ENCODE measurements around the gene MISP. TPM values are rescaled to one million over a fixed set of nuclear protein-coding genes. Genes with fewer than 3 reads are reported as not detected.
A peak's percentile ranks its signal among the peaks of the same experiment; 100 is the strongest.

The MISP gene
- total RNA-seq, 2 donors from 2014 or later: 0.96 to 1.5 TPM

DNA sequence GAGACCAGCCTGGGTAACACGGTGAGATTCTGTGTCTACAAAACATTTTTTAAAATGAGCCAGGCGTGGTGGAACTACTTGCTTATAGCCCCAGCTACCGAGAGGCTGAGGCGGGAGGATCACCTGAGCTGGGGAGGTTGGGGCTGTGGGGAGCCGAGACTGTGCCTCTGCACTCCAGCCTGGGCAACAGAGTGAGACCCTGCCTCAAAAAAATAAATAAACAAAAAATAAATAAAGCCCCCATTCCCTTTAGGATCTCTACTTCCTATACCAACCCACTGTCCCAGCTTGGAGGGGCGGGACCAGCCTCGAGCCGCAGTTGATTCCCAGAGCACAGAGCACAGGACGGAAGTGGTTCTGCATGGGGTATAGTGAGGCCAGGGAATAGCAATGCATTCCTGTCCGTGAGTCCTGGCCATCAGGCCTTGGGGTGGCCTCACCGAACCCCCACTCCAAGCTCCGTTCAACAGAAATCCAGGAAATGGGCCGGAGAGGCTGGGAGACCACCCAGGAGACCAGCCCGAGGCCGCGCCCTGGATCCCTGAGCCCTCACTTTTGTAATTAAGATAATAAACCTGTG is 41.5 kb downstream of the MISP start:
- DNase-seq (ENCODE audit: low spot score): no peak
- H3K27me3 ChIP-seq: no peaks in the 10 kb centered on the region
- H3K4me3 ChIP-seq: no peak overlapping the region
- TF ChIP-seq, protein P1, sequence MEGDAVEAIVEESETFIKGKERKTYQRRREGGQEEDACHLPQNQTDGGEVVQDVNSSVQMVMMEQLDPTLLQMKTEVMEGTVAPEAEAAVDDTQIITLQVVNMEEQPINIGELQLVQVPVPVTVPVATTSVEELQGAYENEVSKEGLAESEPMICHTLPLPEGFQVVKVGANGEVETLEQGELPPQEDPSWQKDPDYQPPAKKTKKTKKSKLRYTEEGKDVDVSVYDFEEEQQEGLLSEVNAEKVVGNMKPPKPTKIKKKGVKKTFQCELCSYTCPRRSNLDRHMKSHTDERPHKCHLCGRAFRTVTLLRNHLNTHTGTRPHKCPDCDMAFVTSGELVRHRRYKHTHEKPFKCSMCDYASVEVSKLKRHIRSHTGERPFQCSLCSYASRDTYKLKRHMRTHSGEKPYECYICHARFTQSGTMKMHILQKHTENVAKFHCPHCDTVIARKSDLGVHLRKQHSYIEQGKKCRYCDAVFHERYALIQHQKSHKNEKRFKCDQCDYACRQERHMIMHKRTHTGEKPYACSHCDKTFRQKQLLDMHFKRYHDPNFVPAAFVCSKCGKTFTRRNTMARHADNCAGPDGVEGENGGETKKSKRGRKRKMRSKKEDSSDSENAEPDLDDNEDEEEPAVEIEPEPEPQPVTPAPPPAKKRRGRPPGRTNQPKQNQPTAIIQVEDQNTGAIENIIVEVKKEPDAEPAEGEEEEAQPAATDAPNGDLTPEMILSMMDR (IDR thresholded peaks at IDR 0.05): no peak
- peak overlapping the region; percentile 38 to 60 for H3K27ac ChIP-seq
- H3K36me3 ChIP-seq: no peaks in the 10 kb centered on the region
- no peaks in the 10 kb centered on the region for H3K9me3 ChIP-seq
- peaks cover 0 to 66% of the 10 kb centered on the region in 2 donors for H3K4me1 ChIP-seq

DNA sequence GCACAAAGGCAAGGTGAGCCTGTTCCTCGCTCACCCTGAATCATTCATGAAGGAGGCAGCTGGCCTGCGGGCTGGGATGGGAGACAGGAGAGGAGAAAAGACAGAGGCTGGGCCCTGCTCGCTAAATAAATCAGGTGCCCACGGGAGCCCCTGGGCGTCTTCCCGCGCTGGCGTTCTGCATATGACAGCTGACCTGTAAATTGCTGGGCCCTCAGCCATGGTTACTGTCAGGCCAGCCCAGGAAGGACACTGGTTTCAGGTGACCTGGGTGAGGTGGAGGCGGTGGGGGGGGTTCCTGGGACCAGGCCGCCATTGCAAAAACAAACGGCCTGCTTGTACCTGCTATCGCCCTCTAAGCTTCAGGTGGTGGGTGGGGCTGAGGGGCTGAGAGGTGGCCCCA is 42.9 kb downstream of the MISP start:
- DNase-seq (ENCODE audit: low spot score): no peak
- Histone ChIP-seq H3K9me3 (no peaks in the 10 kb centered on the region), H3K36me3 (peaks cover 9% of the 10 kb centered on the region), H3K27me3 (no peaks in the 10 kb centered on the region), H3K4me1 (peaks cover 0 to 57% of the 10 kb centered on the region in 2 donors), H3K27ac (no peak overlapping the region), H3K4me3 (no peak overlapping the region)
- TF ChIP-seq, protein P1 (IDR thresholded peaks at IDR 0.05): no peak

DNA sequence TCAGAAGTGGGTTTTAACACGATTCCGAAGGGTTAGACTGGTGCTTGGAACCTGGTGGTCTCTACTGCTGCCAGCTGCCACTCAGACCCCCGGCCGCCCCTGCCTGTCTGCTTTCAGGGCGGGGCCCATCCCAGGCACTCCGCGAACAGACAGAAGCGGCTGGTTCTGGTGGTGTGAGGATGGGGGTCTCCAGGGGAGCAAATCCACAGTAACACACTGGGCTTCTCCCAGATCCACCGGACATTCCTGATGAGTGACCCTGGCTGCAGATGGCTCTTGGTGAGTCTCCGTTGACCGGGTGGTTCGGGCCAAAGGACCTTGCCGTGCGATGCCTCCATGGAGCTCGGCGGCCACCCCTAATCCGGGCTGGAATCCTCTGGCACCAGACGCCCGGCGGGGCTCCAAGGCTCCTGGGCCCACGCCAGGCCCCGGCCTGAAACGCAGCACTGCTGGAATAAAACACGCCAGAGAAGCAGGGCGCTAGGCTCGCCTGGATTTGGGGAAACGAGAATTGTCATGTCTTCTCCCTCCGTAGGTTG is 44.2 kb downstream of the MISP start:
- H3K36me3 ChIP-seq: peaks cover 10% of the 10 kb centered on the region
- no peak for DNase-seq (ENCODE audit: low spot score)
- H3K27ac ChIP-seq: peak overlapping the region; percentile 53 to 63
- H3K27me3 ChIP-seq: no peaks in the 10 kb centered on the region
- H3K9me3 ChIP-seq: no peaks in the 10 kb centered on the region
- peaks cover 0 to 59% of the 10 kb centered on the region in 2 donors for H3K4me1 ChIP-seq
- TF ChIP-seq, protein P1 (IDR thresholded peaks at IDR 0.05): no peak
- no peak overlapping the region for H3K4me3 ChIP-seq

DNA sequence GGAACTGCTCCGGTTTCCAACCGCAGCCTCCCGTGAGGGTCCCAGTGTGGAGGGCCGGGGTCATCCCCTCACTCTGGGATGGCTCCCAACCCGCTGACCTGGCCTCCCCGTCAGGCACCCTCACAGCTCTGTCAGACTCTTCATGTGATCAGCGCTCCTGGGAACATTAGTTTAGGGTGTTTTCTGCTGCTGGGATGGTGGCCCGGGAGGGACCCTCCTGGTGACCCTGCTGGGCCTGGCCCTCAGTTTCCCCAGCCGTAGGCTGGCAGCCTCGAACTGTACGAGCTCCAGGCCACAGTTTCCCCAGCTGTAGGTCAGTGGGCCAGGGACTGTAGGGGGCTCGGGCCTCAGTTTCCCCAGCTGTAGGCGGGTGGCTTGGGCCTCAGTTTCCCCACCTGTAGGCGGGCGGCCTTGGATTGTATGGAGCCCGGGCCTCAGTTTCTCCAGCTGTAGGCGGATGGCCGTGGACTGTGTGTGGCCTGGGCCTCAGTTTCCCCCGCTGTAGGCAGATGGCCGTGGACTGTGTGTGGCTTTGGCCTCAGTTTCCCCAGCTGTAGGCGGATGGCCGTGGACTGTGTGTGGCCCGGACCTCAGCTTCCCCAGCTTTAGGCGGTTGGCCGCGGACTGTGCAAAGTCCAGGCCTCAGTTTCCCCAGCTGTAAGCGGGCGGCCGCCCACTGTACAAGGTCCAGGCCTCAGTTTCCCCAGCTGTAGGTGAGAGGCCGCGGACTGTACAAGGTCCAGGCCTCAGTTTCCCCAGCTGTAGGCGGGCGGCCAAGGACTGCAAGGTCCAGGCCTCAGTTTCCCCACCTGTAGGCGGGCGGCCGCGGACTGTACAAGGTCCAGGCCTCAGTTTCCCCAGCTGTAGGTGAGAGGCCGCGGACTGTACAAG is 45.0 kb downstream of the MISP start:
- Histone ChIP-seq H3K4me1 (peaks cover 0 to 61% of the 10 kb centered on the region in 2 donors), H3K27me3 (no peaks in the 10 kb centered on the region), H3K36me3 (peaks cover 18% of the 10 kb centered on the region), H3K4me3 (peak overlapping the region; percentile 65), H3K9me3 (no peaks in the 10 kb centered on the region), H3K27ac (peak overlapping the region; percentile 81 to 84)
- TF ChIP-seq, protein P1 (IDR thresholded peaks at IDR 0.05): no peak
- DNase-seq (ENCODE audit: low spot score): no peak

DNA sequence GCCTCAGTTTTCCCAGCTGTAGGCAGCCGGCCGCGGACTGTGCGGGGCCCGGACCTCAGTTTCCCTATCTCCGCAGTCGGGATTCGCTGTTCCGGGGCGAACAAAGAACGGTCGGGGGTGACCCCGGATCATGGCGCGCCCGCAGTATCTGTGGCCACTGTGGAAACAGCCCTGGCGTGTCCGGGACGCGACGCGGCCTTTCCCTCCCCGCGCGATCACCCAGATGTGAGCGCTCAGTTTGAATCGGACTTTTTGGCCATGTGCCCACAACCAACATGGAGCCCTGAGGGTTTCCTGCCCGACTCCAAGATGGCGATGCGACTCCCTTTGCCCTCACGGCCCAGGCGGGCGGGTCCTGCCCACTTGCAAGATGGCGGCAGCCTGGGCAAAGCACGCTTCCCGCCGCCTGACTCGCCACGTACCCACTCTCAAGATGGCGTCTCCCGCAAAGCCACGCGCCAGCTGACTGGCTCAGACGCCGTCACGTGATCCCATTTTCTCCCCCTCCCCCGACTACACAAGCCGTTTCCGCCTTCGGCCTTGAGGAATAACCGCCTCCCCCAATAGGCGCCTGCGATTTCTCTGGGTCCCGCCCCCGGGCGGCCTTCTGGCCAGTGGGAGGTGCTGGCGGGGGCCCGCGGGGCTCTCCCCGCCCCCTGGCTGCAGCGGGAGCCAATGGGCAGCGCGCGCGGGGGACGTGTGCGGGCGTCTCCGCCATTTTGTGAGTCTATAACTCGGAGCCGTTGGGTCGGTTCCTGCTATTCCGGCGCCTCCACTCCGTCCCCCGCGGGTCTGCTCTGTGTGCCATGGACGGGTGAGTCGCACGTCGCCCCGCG is 46.0 kb downstream of the MISP start, which contains the start of gene PTBP1:
PTBP1 (plus strand) TSS at position 761 of the 836 bp plus-strand sequence; CDS start at position 807, 46 bp downstream.
- peaks cover 28% of the 10 kb centered on the region for H3K36me3 ChIP-seq

More for the DNA sequence above, 46.0 kb downstream of the MISP start, which contains the start of gene PTBP1:
- peak within 1 kb of the TSS; percentile 90 to 96 for H3K27ac ChIP-seq
- peaks cover 2 to 61% of the 10 kb centered on the region in 2 donors for H3K4me1 ChIP-seq
- H3K4me3 ChIP-seq: peak within 1 kb of the TSS; percentile 97 to 99
- TF ChIP-seq, protein P1 (IDR thresholded peaks at IDR 0.05): no peak
- H3K9me3 ChIP-seq: no peaks in the 10 kb centered on the region
- peak; percentile 100 for DNase-seq (ENCODE audit: low spot score)
- no peaks in the 10 kb centered on the region for H3K27me3 ChIP-seq

All from right atrium auricular region (tissue), 2 donors.